HepG2 (cell line): ENCODE results near the gene MAJIN. TPM values are rescaled to one million over a fixed set of nuclear protein-coding genes. Genes with fewer than 3 reads are reported as not detected.

ENCODE experiments used
- CERS6 ChIP-seq: sonication (generic); formaldehyde crosslinking; IDR thresholded peaks from 2 replicates; pipeline ENCODE4 v1.5.0; 2020; ENCODE audit warnings: missing genetic modification reagents
- EHMT2 ChIP-seq: fragments of 200-600 bp; sonication (generic); IDR thresholded peaks from 2 replicates; pipeline ENCODE4 v1.7.0; 2017; ENCODE audit warnings: antibody characterized with exemption, low read depth, low read length, borderline replicate concordance
- HCFC1 ChIP-seq: fragments of 150-350 bp; IDR thresholded peaks from 2 replicates; pipeline ENCODE4 v1.6.1; 2014; ENCODE audit warnings: low read depth, low read length
- HNRNPK ChIP-seq: fragments of 200-400 bp; formaldehyde crosslinking; IDR thresholded peaks from 2 replicates; pipeline ENCODE4 v1.6.1; 2018; ENCODE audit warnings: low read length, low read depth, moderate library complexity, mild to moderate bottlenecking; ENCODE audit not compliant: poor library complexity, severe bottlenecking
- MLX ChIP-seq: IDR thresholded peaks from 2 replicates; pipeline ENCODE4 v1.6.1; 2016
- NCOA1 ChIP-seq: sonication (generic); formaldehyde crosslinking; IDR thresholded peaks from 2 replicates; pipeline ENCODE4 v1.9.0; 2021; ENCODE audit warnings: missing genetic modification reagents
- NFE2 ChIP-seq: sonication (generic); formaldehyde crosslinking; IDR thresholded peaks from 2 replicates; pipeline ENCODE4 v1.4.0; 2020; ENCODE audit warnings: missing genetic modification reagents
- PHF21A ChIP-seq: sonication (generic); formaldehyde crosslinking; IDR thresholded peaks from 2 replicates; pipeline ENCODE4 v1.5.0; 2020; ENCODE audit warnings: mild to moderate bottlenecking, missing genetic modification reagents
- POLR2AphosphoS5 ChIP-seq: IDR thresholded peaks from 2 replicates; pipeline ENCODE4 v1.6.1; 2012; ENCODE audit warnings: low read depth, low read length
- RERE ChIP-seq: IDR thresholded peaks from 2 replicates; pipeline ENCODE4 v1.6.1; 2016; ENCODE audit warnings: low read depth, missing genetic modification reagents, missing compliant biosample characterization
- SNAPC5 ChIP-seq: sonication (generic); formaldehyde crosslinking; IDR thresholded peaks from 2 replicates; pipeline ENCODE4 v1.8.1; 2023; ENCODE audit warnings: mild to moderate bottlenecking, missing genetic modification reagents, borderline replicate concordance
- SP1 ChIP-seq, 2 experiments: fragments of 450-650 bp in 1 of 2; sonication (generic) in 1 of 2; formaldehyde crosslinking in 1 of 2; IDR thresholded peaks; 2 replicates each; pipeline versions ENCODE4 v1.4.0 to v1.6.1; 2016 to 2020; ENCODE audit warnings: missing genetic modification reagents in 1 of 2
- TMF1 ChIP-seq: sonication (generic); formaldehyde crosslinking; IDR thresholded peaks from 2 replicates; pipeline ENCODE4 v1.8.1; 2022; ENCODE audit warnings: low read depth, missing genetic modification reagents
- ZBTB4 ChIP-seq: sonication (generic); formaldehyde crosslinking; IDR thresholded peaks from 2 replicates; pipeline ENCODE4 v1.4.0; 2020; ENCODE audit warnings: missing genetic modification reagents, mild to moderate bottlenecking, borderline replicate concordance
- ZBTB7A ChIP-seq: sonication (generic); formaldehyde crosslinking; IDR thresholded peaks from 2 replicates; pipeline ENCODE4 v1.8.0; 2022; ENCODE audit warnings: mild to moderate bottlenecking, missing genetic modification reagents
- ZNF597 ChIP-seq: sonication (generic); formaldehyde crosslinking; IDR thresholded peaks from 2 replicates; pipeline ENCODE4 v1.5.0; 2020; ENCODE audit warnings: missing genetic modification reagents
- polyA plus RNA-seq, 8 experiments: library from polyadenylated mRNA; depleted of rRNA in 3 of 8; stranded (reverse) in 7 of 8; unstranded in 1 of 8; fragments of >200 nt; fragmentation: Illumina TruSeq in 4 of 8; extraction: Trizol in 4 of 8; gene quantifications; 2 replicates each; pipeline versions ENCODE4 v1.2.1 to v1.2.3, GENCODE V29; 2011 to 2016; ENCODE audit warnings: low read depth in 4 of 8, missing spikeins in 1 of 8, mixed read lengths in 1 of 8; ENCODE audit not compliant: insufficient read depth in 1 of 8
- total RNA-seq, 5 experiments: library from RNA; depleted of rRNA; stranded (reverse); fragments of >200 nt; fragmentation: Illumina TruSeq; extraction: Trizol; gene quantifications; 2 replicates each; pipeline ENCODE4 v1.2.3, GENCODE V29; 2016; ENCODE audit warnings: low read depth in 1 of 5

MAJIN gene
- total and polyA plus RNA-seq, 2 of the 13 experiments (the other 11 are each of a cell fraction or from before 2014, with no cell fraction given) = not detected

GRCh38 chr11:64923944-64924909 lies 47.7 kb downstream of the MAJIN start, which contains the start of gene PPP2R5B (continued):
- no peak for TF ChIP-seq ZNF597 (CRISPR knock-in tag)
- TF ChIP-seq NCOA1 (CRISPR knock-in tag) = no peak
- no peak for TF ChIP-seq TMF1 (CRISPR knock-in tag)
- no peak for TF ChIP-seq EHMT2
- no peak for TF ChIP-seq NFE2 (CRISPR knock-in tag)
- TF ChIP-seq POLR2AphosphoS5 = no peak
- TF ChIP-seq ZBTB4 (CRISPR knock-in tag) = no peak
- TF ChIP-seq CERS6 (CRISPR knock-in tag) = no peak
- TF ChIP-seq SP1 (IDR thresholded peaks at IDR 0.05) = no peak
- peak; percentile 74 for TF ChIP-seq SP1 (CRISPR knock-in tag; IDR thresholded peaks at IDR 0.05)
- TF ChIP-seq SNAPC5 = no peak
- peak; percentile 55 for TF ChIP-seq HNRNPK
- peak; percentile 68 for TF ChIP-seq PHF21A (CRISPR knock-in tag)
- TF ChIP-seq HCFC1 = peak; percentile 86
- no peak for TF ChIP-seq MLX (CRISPR knock-in tag)
- TF ChIP-seq ZBTB7A = peak; percentile 55; the same call in 1 of the 2 replicates
- no peak for TF ChIP-seq RERE (CRISPR knock-in tag)
